Progenitor cell of endocrine pancreas (in vitro differentiated cells): ENCODE measurements around the gene MYO7A. TPM values are rescaled to one million over a fixed set of nuclear protein-coding genes. Genes with fewer than 3 reads are reported as not detected.

Experiments
- DNase-seq: peaks from one replicate; pipeline ENCODE4 v3.0.0; 2021; ENCODE audit warnings: low spot score; ENCODE audit not compliant: unreplicated experiment
- H3K27ac Mint-ChIP-seq: 2 replicates; pipeline ENCODE4 v1.8.0; 2021; ENCODE audit warnings: mild to moderate bottlenecking, moderate library complexity, mixed read lengths
- H3K27me3 Mint-ChIP-seq: 2 replicates; pipeline ENCODE4 v1.8.0; 2021; ENCODE audit warnings: mixed read lengths
- H3K36me3 Mint-ChIP-seq: 2 replicates; pipeline ENCODE4 v1.8.0; 2022; ENCODE audit warnings: mixed read lengths; ENCODE audit not compliant: insufficient read depth
- H3K4me1 Mint-ChIP-seq: 2 replicates; pipeline ENCODE4 v1.8.0; 2021; ENCODE audit warnings: low read depth, mixed read lengths
- H3K4me3 Mint-ChIP-seq: 2 replicates; pipeline ENCODE4 v1.8.0; 2021; ENCODE audit warnings: low read depth, mild to moderate bottlenecking, moderate library complexity, mixed read lengths
- H3K9me3 Mint-ChIP-seq: 2 replicates; pipeline ENCODE4 v1.8.0; 2021; ENCODE audit warnings: low read depth, mixed read lengths
- total RNA-seq: library from RNA; stranded (reverse); gene quantifications from 2 replicates; pipeline ENCODE4 v1.2.1, GENCODE V29; 2021
- TF ChIP-seq, protein P1 (sequence below): fragments of 200-600 bp; sonication (generic); IDR thresholded peaks from one replicate; pipeline ENCODE4 v1.5.0; 2021; ENCODE audit warnings: antibody characterized with exemption, mild to moderate bottlenecking; ENCODE audit not compliant: unreplicated experiment

Gene MYO7A
- total RNA-seq, 1 donor from 2014 or later = 5.7 TPM

GRCh38 chr11:77114089-77114463 lies 14.0 kb upstream of the MYO7A start:
- no peak overlapping the region for H3K27ac Mint-ChIP-seq
- no peaks in the 10 kb centered on the region for H3K9me3 Mint-ChIP-seq
- TF ChIP-seq, protein P1, sequence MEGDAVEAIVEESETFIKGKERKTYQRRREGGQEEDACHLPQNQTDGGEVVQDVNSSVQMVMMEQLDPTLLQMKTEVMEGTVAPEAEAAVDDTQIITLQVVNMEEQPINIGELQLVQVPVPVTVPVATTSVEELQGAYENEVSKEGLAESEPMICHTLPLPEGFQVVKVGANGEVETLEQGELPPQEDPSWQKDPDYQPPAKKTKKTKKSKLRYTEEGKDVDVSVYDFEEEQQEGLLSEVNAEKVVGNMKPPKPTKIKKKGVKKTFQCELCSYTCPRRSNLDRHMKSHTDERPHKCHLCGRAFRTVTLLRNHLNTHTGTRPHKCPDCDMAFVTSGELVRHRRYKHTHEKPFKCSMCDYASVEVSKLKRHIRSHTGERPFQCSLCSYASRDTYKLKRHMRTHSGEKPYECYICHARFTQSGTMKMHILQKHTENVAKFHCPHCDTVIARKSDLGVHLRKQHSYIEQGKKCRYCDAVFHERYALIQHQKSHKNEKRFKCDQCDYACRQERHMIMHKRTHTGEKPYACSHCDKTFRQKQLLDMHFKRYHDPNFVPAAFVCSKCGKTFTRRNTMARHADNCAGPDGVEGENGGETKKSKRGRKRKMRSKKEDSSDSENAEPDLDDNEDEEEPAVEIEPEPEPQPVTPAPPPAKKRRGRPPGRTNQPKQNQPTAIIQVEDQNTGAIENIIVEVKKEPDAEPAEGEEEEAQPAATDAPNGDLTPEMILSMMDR = no peak
- H3K4me1 Mint-ChIP-seq = peaks cover 2% of the 10 kb centered on the region
- H3K36me3 Mint-ChIP-seq = no peaks in the 10 kb centered on the region
- no peak overlapping the region for H3K4me3 Mint-ChIP-seq
- no peaks in the 10 kb centered on the region for H3K27me3 Mint-ChIP-seq
- DNase-seq = no peak

GRCh38 chr11:77115181-77115611 lies 12.8 kb upstream of the MYO7A start:
- no peak overlapping the region for H3K4me3 Mint-ChIP-seq
- H3K36me3 Mint-ChIP-seq = no peaks in the 10 kb centered on the region
- H3K9me3 Mint-ChIP-seq = no peaks in the 10 kb centered on the region
- DNase-seq = no peak
- peaks cover 2% of the 10 kb centered on the region for H3K4me1 Mint-ChIP-seq
- H3K27ac Mint-ChIP-seq = no peak overlapping the region
- TF ChIP-seq, protein P1 = peak; percentile 26
- no peaks in the 10 kb centered on the region for H3K27me3 Mint-ChIP-seq

GRCh38 chr11:77115956-77116355 lies 12.1 kb upstream of the MYO7A start:
- Mint-ChIP-seq H3K27me3 (no peaks in the 10 kb centered on the region), H3K27ac (no peak overlapping the region), H3K9me3 (no peaks in the 10 kb centered on the region), H3K4me3 (no peak overlapping the region), H3K36me3 (no peaks in the 10 kb centered on the region), H3K4me1 (peaks cover 2% of the 10 kb centered on the region)
- TF ChIP-seq, protein P1 = no peak
- no peak for DNase-seq

DNA sequence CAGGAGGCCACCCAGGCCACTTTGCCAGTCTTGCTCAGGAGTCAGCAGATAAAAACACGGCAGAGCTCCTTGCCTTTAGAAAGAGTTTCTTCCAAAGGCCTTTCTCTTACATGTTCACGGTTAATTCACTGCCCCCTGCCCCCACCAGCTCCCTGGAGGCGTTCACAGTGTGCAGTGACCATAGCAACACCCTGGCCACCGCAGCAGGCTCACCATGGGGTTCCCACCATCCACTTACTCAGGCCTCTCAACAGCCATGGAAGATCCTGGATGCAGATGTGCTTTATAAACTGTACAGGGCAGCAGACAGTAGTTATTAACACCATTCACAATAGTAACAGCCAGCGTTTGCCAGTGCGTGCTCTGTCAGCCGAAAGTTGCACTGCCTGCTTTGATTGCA lies 10.6 kb upstream of the MYO7A start:
- Mint-ChIP-seq H3K36me3 (no peaks in the 10 kb centered on the region), H3K27ac (no peak overlapping the region), H3K4me1 (peaks cover 2% of the 10 kb centered on the region), H3K9me3 (no peaks in the 10 kb centered on the region), H3K4me3 (no peak overlapping the region), H3K27me3 (no peaks in the 10 kb centered on the region)
- no peak for DNase-seq
- TF ChIP-seq, protein P1 = no peak

- DNase-seq = no peak
- Mint-ChIP-seq H3K27me3 (no peaks in the 10 kb centered on the region), H3K9me3 (no peaks in the 10 kb centered on the region), H3K4me3 (no peak overlapping the region), H3K36me3 (no peaks in the 10 kb centered on the region), H3K27ac (no peak overlapping the region), H3K4me1 (peaks cover 2% of the 10 kb centered on the region)
- TF ChIP-seq, protein P1 = no peak
These were observed 10.0 kb upstream of the MYO7A start for GRCh38 chr11:77118086-77118485.
